ENCODE measurements around the gene AIPL1. TPM values are rescaled to one million over a fixed set of nuclear protein-coding genes. Genes with fewer than 3 reads are reported as not detected.
"Not testable (repeated sequence)": the region's sequence is repeated elsewhere in the genome, so short reads cannot be mapped to it uniquely, and the experiment has no call there.

The AIPL1 gene, protein sequence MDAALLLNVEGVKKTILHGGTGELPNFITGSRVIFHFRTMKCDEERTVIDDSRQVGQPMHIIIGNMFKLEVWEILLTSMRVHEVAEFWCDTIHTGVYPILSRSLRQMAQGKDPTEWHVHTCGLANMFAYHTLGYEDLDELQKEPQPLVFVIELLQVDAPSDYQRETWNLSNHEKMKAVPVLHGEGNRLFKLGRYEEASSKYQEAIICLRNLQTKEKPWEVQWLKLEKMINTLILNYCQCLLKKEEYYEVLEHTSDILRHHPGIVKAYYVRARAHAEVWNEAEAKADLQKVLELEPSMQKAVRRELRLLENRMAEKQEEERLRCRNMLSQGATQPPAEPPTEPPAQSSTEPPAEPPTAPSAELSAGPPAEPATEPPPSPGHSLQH
- polyA plus RNA-seq (2012; ENCODE audit: low read depth, missing spikeins): not detected

DNA sequence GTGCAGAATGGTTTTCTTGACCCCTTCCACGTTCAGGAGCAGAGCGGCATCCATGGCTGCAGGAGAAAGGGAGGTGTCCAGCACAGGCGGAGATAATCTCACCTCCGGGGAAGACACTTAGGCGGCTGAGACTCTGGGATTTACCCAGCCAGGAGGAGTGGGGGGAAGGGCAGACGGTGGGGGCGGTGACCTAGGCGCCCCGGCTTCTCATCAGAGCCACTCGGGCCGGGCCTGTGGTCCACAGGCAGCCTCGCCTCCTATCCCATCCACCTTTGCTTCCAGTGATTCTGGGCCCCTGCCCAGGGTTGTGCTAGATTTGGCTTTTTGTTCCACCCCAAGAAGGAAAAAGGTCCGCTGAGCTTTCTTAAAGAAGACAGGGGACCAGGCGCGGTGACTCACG is at the start of gene AIPL1:
AIPL1 (minus strand) TSS at position 71 of the 400 bp plus-strand sequence; CDS start at position 54, 17 bp downstream.
- DNase-seq (ENCODE audit: insufficient read length, low spot score): no peak
- FAIRE-seq: no peak
- TF ChIP-seq POLR2A (IDR thresholded peaks at IDR 0.05; ENCODE audit: low read depth, low read length) (no peak), SPI1 (IDR thresholded peaks at IDR 0.05; ENCODE audit: low read depth, low read length) (no peak), PAX5 (IDR thresholded peaks at IDR 0.05; ENCODE audit: insufficient read depth, low read length, severe bottlenecking) (no peak), POU2F2 (IDR thresholded peaks at IDR 0.05; ENCODE audit: low read depth, low read length) (no peak), TAF1 (IDR thresholded peaks at IDR 0.05; ENCODE audit: low read depth, low read length) (no peak), POLR2AphosphoS5 (IDR thresholded peaks at IDR 0.05; ENCODE audit: low read depth, low read length) (no peak)

DNA sequence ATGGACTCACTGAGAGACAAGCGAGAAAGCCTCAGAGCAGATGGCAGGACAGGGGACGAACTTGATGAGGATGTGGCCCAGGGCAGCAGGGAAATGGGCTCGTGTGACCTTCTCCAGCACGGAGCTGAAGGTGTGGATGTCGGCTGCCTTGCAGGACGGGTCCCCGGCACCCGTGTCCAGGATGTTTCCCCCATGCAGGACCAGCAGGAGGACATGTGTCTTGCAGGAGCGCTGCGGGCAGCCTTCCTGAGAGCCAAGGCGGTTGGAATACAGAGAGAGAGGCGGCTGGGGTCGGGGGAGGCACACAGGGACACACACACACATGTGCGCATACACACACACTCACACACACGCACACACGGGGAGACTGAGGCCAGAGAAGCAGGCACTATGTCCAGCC is 48.6 kb upstream of the AIPL1 start:
- TF ChIP-seq POLR2AphosphoS5 (IDR thresholded peaks at IDR 0.05; ENCODE audit: low read depth, low read length): no peak
- TF ChIP-seq POLR2A (IDR thresholded peaks at IDR 0.05; ENCODE audit: low read depth, low read length): no peak
- TF ChIP-seq TAF1 (IDR thresholded peaks at IDR 0.05; ENCODE audit: low read depth, low read length): no peak
- TF ChIP-seq POU2F2 (IDR thresholded peaks at IDR 0.05; ENCODE audit: low read depth, low read length): no peak
- TF ChIP-seq PAX5 (IDR thresholded peaks at IDR 0.05; ENCODE audit: insufficient read depth, low read length, severe bottlenecking): no peak
- TF ChIP-seq SPI1 (IDR thresholded peaks at IDR 0.05; ENCODE audit: low read depth, low read length): no peak
- no peak for DNase-seq (ENCODE audit: insufficient read length, low spot score)
- FAIRE-seq: no peak

DNA sequence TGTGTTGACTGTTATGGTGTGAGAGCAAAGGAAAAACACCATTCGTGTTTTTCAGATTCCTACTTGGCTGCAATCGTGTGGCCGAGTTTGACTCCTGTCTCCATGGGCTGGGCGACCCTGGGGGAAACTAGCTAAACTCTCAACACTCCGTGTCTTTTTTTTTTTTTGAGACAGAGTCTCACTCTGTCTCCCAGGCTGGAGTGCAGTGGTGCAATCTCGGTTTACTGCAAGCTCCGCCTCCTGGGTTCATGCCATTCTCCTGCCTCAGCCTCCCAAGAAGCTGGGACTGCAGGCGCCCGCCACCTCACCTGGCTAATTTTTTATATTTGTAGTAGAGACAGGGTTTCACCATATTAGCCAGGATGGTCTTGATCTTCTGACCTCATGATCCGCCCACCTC is 47.9 kb upstream of the AIPL1 start:
- not testable (repeated sequence) for DNase-seq (ENCODE audit: insufficient read length, low spot score); FAIRE-seq

DNA sequence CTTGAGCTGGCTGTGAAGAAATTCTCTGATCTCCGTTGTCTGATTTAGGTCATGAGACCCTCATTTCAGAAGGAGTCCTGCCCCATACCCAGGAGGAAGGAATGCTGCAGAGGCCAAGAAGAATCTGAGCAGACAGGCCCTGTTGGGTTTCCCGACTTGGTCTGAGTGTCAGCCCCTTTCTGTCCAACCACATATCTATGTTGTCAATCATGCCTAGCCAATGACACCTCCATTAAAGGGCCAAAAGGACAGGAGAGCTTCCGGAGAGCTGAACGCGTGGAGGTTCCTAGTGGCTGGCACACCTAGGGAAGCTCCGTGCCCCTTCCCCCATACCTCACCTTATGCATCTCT is 47.2 kb upstream of the AIPL1 start:
- no peak for TF ChIP-seq POLR2A (IDR thresholded peaks at IDR 0.05; ENCODE audit: low read depth, low read length)
- no peak for TF ChIP-seq TAF1 (IDR thresholded peaks at IDR 0.05; ENCODE audit: low read depth, low read length)
- DNase-seq (ENCODE audit: insufficient read length, low spot score) (no peak), FAIRE-seq (no peak)

DNA sequence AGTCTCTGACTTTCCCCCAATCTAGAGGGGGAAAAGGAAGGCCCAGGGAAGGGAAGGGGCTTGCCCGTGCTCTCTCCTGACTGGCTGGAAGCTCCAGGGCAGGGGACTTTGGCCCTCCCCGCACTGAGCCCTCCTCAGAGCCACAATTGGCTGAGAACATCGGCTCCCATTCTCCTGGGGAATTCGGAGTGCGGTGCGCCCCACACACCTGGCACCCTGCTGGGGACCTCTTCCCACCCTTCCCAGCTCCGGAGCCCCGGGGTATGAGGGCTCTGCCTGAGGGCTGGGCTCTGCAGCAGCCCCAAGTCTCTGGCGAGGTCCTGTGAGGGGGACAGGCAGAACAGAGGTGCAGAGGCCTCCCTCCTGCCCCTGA is 45.4 kb upstream of the AIPL1 start:
- no peak for FAIRE-seq

DNA sequence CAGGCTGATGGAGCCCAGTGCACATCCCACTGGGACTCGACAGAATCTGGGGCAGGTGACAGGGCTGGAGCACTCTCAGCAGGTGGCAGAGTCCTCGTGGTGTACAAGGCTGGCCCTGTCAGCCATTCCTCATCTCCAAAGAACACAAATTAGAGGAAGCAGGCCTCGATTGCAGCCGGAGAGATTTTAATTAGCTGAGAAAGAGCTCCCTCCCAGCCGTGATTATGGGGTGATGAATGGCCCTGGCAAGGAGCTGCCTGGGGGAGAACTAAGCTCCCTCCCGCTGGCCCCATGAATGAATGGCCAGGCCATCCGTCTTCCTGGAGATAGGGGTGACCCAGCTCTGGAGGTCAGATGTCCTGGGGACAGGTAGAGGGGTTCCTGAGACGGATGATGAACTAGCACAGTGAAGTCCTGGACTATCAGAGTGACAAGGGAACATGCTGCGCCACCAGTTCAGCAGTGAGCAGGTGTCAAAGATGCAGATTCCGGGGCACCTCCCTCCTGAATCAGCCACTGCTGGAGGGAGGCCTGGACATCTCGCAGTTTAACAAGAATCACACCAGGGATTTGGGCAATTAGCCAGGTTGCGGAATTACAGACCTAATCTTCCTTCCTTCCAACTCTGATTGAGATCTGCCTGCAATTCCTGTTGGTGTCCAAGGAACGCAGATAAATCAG is 44.8 kb upstream of the AIPL1 start:
- FAIRE-seq (no peak), DNase-seq (ENCODE audit: insufficient read length, low spot score) (no peak)
- TF ChIP-seq SPI1 (IDR thresholded peaks at IDR 0.05; ENCODE audit: low read depth, low read length) (no peak), POU2F2 (IDR thresholded peaks at IDR 0.05; ENCODE audit: low read depth, low read length) (no peak), PAX5 (IDR thresholded peaks at IDR 0.05; ENCODE audit: insufficient read depth, low read length, severe bottlenecking) (no peak), TAF1 (IDR thresholded peaks at IDR 0.05; ENCODE audit: low read depth, low read length) (no peak), POLR2AphosphoS5 (IDR thresholded peaks at IDR 0.05; ENCODE audit: low read depth, low read length) (no peak), POLR2A (IDR thresholded peaks at IDR 0.05; ENCODE audit: low read depth, low read length) (no peak)

More for the DNA sequence above, 45.4 kb upstream of the AIPL1 start:
- no peak for TF ChIP-seq POU2F2 (IDR thresholded peaks at IDR 0.05; ENCODE audit: low read depth, low read length)
- no peak for TF ChIP-seq POLR2AphosphoS5 (IDR thresholded peaks at IDR 0.05; ENCODE audit: low read depth, low read length)
- TF ChIP-seq POLR2A (IDR thresholded peaks at IDR 0.05; ENCODE audit: low read depth, low read length): no peak
- TF ChIP-seq PAX5 (IDR thresholded peaks at IDR 0.05; ENCODE audit: insufficient read depth, low read length, severe bottlenecking): no peak
- TF ChIP-seq TAF1 (IDR thresholded peaks at IDR 0.05; ENCODE audit: low read depth, low read length): no peak
- TF ChIP-seq SPI1 (IDR thresholded peaks at IDR 0.05; ENCODE audit: low read depth, low read length): no peak
- DNase-seq (ENCODE audit: insufficient read length, low spot score): no peak

DNA sequence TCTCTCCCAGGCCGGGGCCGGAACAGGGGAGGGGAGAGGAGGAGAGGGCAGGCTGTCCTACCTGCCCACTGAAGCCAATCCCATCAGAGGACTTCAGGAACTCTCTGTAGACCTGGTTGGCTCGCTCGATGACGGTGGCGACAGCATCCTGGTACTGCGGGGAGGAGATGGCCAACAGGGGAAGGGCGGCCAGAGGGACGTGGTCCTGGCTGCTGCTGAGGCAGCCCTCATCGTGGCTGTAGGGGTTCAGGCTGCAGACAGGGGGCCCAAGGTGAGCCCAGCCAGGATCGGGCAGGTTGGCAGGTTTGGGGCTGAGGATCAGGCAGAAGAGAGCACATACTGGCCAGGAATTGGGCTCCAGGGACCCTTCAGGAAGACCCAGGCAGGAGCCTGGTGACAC is 43.6 kb upstream of the AIPL1 start:
- DNase-seq (ENCODE audit: insufficient read length, low spot score) (no peak), FAIRE-seq (no peak)
- TF ChIP-seq TAF1 (IDR thresholded peaks at IDR 0.05; ENCODE audit: low read depth, low read length): no peak
- TF ChIP-seq POU2F2 (IDR thresholded peaks at IDR 0.05; ENCODE audit: low read depth, low read length): no peak
- no peak for TF ChIP-seq POLR2AphosphoS5 (IDR thresholded peaks at IDR 0.05; ENCODE audit: low read depth, low read length)
- TF ChIP-seq PAX5 (IDR thresholded peaks at IDR 0.05; ENCODE audit: insufficient read depth, low read length, severe bottlenecking): no peak
- TF ChIP-seq POLR2A (IDR thresholded peaks at IDR 0.05; ENCODE audit: low read depth, low read length): no peak
- TF ChIP-seq SPI1 (IDR thresholded peaks at IDR 0.05; ENCODE audit: low read depth, low read length): no peak

DNA sequence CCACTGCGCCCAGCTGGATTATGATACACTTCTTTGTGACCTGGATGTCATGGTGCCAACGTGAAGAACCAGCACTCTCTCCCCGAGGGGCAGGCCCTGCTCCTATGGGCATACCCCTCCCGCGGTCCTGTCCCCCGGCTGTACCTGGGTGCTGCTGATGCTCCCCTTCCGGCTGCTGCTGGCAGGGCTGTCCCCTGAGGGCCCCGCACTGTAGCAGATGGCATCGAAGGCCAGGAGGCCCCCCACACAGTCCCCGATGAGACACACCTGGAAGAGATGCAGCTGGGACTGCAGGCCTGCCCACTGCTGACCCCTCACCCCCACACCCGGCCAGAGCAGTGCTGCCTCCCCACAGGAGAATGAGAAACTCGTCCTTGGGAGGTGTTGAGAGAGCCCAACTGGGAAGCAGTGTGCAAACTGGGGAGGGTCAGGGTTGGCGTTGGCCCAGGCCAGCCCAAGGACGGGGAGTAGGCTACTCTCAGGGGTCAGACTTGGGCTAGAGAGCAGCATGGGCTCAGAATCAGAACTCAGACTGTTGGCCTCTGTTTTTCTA is 43.0 kb upstream of the AIPL1 start:
- FAIRE-seq (no peak), DNase-seq (ENCODE audit: insufficient read length, low spot score) (no peak)
- TF ChIP-seq POLR2AphosphoS5 (IDR thresholded peaks at IDR 0.05; ENCODE audit: low read depth, low read length) (no peak), PAX5 (IDR thresholded peaks at IDR 0.05; ENCODE audit: insufficient read depth, low read length, severe bottlenecking) (no peak), SPI1 (IDR thresholded peaks at IDR 0.05; ENCODE audit: low read depth, low read length) (no peak), POU2F2 (IDR thresholded peaks at IDR 0.05; ENCODE audit: low read depth, low read length) (no peak), TAF1 (IDR thresholded peaks at IDR 0.05; ENCODE audit: low read depth, low read length) (no peak), POLR2A (IDR thresholded peaks at IDR 0.05; ENCODE audit: low read depth, low read length) (no peak)

DNA sequence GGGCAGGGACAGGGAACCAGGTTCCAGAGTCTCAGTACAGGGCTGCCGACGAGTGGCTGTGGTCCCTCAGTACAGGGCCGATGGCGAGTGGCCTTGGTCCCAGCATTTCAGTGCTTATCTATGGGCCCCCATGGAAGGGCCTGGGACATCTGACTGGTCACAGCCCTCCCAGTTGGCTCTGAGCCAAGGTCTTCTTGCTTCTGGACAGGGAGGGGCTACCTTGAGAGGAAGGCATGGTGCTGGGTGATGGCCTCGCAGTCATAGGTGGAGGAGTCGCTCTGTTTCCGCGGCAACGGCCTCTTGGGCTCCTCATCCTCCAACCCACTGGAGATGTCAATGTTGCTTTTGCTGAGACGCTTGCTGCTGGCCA is 41.9 kb upstream of the AIPL1 start:
- DNase-seq (ENCODE audit: insufficient read length, low spot score) (no peak), FAIRE-seq (no peak)
- TF ChIP-seq POLR2AphosphoS5 (IDR thresholded peaks at IDR 0.05; ENCODE audit: low read depth, low read length) (no peak), PAX5 (IDR thresholded peaks at IDR 0.05; ENCODE audit: insufficient read depth, low read length, severe bottlenecking) (no peak), POLR2A (IDR thresholded peaks at IDR 0.05; ENCODE audit: low read depth, low read length) (no peak), POU2F2 (IDR thresholded peaks at IDR 0.05; ENCODE audit: low read depth, low read length) (no peak), SPI1 (IDR thresholded peaks at IDR 0.05; ENCODE audit: low read depth, low read length) (no peak), TAF1 (IDR thresholded peaks at IDR 0.05; ENCODE audit: low read depth, low read length) (no peak)

Measured in GM12891 (cell line).